Right lobe of liver (tissue), 4 donors: ENCODE measurements around the gene CCNK.

ENCODE experiments used
- CTCF ChIP-seq, 4 donors: fragments of 200-600 bp in 3 of 4; fragments of 450-650 bp in 1 of 4; IDR thresholded peaks; one replicate each; pipeline versions ENCODE4 v1.5.1 to v1.8.0; 2016 to 2022; ENCODE audit warnings: antibody characterized with exemption in 4 of 4, mild to moderate bottlenecking in 2 of 4
- POLR2A ChIP-seq: fragments of 450-650 bp; IDR thresholded peaks from one replicate; pipeline ENCODE4 v1.6.1; 2017; ENCODE audit warnings: antibody characterized with exemption, mild to moderate bottlenecking
- donor health status: DM: no; HTN: no; CAD: no.
- donor health status: DM: no; HTN: no; CAD: no.
- donor health status: DM: no; HTN: yes; CAD: no.

- TF ChIP-seq POLR2A (no peak), CTCF (IDR thresholded peaks at IDR 0.05) (no peak)
These were observed 67.8 kb downstream of the CCNK start for GRCh38 chr14:99548871-99549515.
